ENCODE data around the gene TTC38.

Gene TTC38

GRCh38 chr22:46335201-46336118 lies 67.7 kb downstream of the TTC38 start, which contains the start of gene TRMU:
TSS of gene TRMU (plus strand) at chr22:46335714. CDS start at chr22:46335765, 51 bp downstream.
- Mint-ChIP-seq H3K4me1 (peaks cover 32% of the 10 kb centered on the region), H3K27ac (peak within 1 kb of the TSS; percentile 93), H3K4me3 (peak within 1 kb of the TSS; percentile 96), H3K27me3 (no peaks in the 10 kb centered on the region), H3K9me3 (no peaks in the 10 kb centered on the region), H3K36me3 (ENCODE audit: low read depth) (peaks cover 49% of the 10 kb centered on the region)
- DNase-seq, result peak; percentile 83
- ATAC-seq, result peak; percentile 90

GRCh38 chr22:46336119-46337078 lies 68.6 kb downstream of the TTC38 start:
- Mint-ChIP-seq H3K9me3 (no peaks in the 10 kb centered on the region), H3K27ac (peak overlapping the region; percentile 93), H3K36me3 (ENCODE audit: low read depth) (peaks cover 50% of the 10 kb centered on the region), H3K4me3 (peak overlapping the region; percentile 96), H3K4me1 (peaks cover 32% of the 10 kb centered on the region), H3K27me3 (no peaks in the 10 kb centered on the region)
- DNase-seq, result peak; percentile 13
- no peak for ATAC-seq

- DNase-seq, result no peak
- no peaks in the 10 kb centered on the region for H3K9me3 Mint-ChIP-seq
- no peak for ATAC-seq
- H3K4me1 Mint-ChIP-seq, result peaks cover 32% of the 10 kb centered on the region
- peaks cover 56% of the 10 kb centered on the region for H3K36me3 Mint-ChIP-seq (ENCODE audit: low read depth)
- H3K4me3 Mint-ChIP-seq, result peak overlapping the region; percentile 96
- no peak overlapping the region for H3K27ac Mint-ChIP-seq
- H3K27me3 Mint-ChIP-seq, result no peaks in the 10 kb centered on the region
Measured at GRCh38 chr22:46337870-46338269, 70.1 kb downstream of the TTC38 start.

GRCh38 chr22:46338636-46339035 lies 70.8 kb downstream of the TTC38 start:
- H3K27ac Mint-ChIP-seq, result peak overlapping the region; percentile 40
- H3K4me1 Mint-ChIP-seq, result peaks cover 32% of the 10 kb centered on the region
- no peaks in the 10 kb centered on the region for H3K27me3 Mint-ChIP-seq
- no peak overlapping the region for H3K4me3 Mint-ChIP-seq
- no peak for ATAC-seq
- no peak for DNase-seq
- H3K36me3 Mint-ChIP-seq (ENCODE audit: low read depth), result peaks cover 53% of the 10 kb centered on the region
- no peaks in the 10 kb centered on the region for H3K9me3 Mint-ChIP-seq

- H3K36me3 Mint-ChIP-seq (ENCODE audit: low read depth), result peaks cover 61% of the 10 kb centered on the region
- no peak for DNase-seq
- H3K9me3 Mint-ChIP-seq, result no peaks in the 10 kb centered on the region
- H3K27me3 Mint-ChIP-seq, result no peaks in the 10 kb centered on the region
- H3K27ac Mint-ChIP-seq, result no peak overlapping the region
- H3K4me1 Mint-ChIP-seq, result peaks cover 28% of the 10 kb centered on the region
- no peak for ATAC-seq
- H3K4me3 Mint-ChIP-seq, result no peak overlapping the region
Measured at GRCh38 chr22:46339956-46340355, 72.1 kb downstream of the TTC38 start.

- H3K4me1 Mint-ChIP-seq, result peaks cover 26% of the 10 kb centered on the region
- peaks cover 66% of the 10 kb centered on the region for H3K36me3 Mint-ChIP-seq (ENCODE audit: low read depth)
- no peak for DNase-seq
- H3K27me3 Mint-ChIP-seq, result no peaks in the 10 kb centered on the region
- ATAC-seq, result no peak
- no peaks in the 10 kb centered on the region for H3K9me3 Mint-ChIP-seq
- H3K4me3 Mint-ChIP-seq, result no peak overlapping the region
- no peak overlapping the region for H3K27ac Mint-ChIP-seq
Measured at GRCh38 chr22:46340676-46341075, 72.9 kb downstream of the TTC38 start.
